ENCODE results near the gene GNAO1.

GNAO1 gene

DNA sequence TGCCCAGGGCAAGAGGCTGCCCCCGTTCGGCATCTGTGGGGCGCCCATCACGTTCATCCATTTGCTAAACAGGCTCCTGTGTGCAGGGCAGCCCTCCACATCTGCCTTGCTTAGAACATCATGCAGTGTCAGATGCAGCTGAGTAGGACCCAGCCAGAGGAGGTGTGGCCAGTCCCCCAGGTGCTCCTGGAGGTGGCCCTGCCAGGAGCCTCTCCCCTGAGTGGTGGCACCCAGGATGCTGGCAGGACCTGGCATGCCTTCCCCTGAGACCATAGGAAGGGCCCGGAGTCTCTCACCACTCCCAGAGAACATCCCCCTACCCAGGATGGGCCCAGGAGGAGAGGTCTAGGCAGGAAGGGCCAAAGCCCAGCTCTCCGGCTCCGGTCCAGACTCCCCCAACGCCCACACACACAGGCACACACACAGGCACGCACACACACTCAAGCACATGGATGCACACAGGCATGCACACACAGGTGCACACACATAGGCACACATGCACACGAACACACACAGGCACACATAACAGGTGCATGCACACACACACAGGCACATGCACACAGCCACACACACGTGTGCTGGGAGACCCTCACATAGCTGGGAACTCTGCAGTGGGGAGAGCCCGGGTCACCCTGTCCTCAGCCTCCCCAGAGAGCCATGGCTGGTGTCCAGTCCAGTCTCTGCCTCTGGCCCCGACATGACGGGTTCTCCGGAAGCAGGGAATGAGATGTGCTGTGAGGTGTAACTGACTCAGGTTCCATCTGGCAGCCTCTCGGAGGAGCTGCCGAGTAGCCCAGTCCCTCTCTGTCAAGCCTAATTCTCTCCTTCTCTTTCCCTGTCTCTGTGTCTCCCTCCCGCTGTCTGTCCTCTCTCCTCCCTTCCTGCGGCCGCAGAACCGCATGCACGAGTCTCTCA lies 159.5 kb downstream of the GNAO1 start:
- no peak for DNase-seq (ENCODE audit: low spot score)

DNA sequence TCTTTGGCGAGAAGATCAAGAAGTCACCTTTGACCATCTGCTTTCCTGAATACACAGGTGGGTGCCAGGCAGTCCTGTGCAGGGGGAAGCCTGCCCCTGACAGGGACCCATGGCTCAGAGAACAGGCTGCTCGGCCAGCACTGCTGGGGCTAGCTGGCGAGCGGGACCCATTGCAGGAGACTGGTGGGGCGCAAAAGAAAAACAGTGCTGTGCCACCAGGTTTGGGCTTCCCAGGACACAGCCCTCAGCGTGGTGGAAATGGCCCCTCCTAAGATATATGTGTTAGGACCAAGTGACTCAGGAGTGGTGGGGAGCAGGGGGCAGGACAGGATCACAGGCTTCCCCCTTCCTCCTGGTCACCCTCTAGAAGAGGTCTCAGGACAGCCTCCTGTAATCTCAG lies 160.2 kb downstream of the GNAO1 start:
- no peak for DNase-seq (ENCODE audit: low spot score)

DNA sequence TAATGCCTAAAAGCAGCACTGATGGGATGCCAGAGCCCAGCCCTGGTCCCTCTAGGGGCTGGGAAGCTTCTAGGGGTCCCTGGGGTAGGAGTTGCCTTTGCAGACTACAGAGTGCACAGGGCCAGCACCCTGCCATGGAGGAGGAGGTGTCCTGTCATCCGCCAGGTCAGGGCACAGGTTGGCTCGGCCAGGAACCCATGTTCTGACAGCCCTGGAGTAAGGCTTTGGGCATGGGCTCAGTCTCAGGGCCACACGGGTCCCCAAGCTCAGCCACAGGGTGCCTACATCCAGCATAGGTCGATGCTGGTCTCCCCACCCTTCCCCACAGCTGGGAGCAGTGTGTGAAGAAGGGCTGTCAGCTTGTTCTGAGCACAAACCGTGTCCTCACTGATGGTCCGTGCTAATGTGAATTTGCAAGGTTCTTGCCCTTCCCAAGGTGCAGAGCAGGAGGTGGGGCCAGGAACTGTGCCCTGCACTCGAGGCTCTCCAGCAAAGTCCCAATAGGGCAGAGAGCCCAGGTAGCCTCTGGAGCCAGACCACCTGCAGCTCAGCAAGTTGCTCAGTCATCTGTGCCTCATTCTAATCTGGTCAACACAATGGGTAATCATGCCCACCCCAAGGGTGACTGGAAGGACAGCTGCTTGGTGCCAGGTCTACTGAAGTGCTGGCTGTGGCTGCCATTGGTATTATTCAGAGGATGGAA lies 161.2 kb downstream of the GNAO1 start:
- no peak for DNase-seq (ENCODE audit: low spot score)

DNA sequence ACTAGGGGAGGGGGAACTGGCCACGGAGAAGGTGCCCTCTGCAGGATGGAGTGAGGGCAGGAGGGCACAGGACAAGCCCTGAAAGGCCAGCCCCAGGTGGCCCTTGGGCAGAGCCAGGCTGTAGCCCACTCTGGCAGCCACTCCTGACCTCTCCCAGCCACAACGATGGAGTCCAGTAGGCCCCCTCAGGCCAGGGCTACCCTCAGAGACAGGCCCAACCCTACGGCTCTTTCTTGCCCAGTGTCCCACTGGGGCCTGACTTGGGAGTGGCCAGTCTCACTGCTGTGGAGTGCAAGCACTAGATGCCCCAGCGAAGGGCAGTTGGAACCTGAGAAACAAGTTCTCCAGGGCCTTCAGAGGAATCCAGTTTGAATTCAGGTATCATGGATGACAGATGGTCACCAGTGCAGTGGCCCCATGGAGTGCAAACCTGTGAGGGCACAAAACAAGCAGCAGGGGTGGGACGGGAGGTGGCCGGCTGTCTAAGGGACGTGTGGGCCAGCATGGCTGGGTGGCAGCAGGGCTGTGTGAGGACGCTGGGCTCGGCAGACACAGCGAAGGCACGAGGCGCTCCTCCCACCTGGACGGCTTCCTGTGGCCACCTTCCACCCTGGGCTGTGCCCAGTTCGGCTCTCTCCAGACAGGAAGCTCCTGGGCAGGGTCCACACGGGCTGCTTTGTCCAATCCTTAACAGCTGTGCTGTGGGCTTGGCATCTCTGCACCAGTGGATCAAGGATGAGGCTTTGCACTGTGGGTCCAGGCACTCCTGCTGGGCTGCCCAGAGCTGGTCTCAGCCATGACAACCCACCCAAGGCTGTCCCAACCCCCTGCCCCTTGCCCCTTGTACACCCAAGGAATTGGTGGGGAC lies 162.0 kb downstream of the GNAO1 start:
- DNase-seq (ENCODE audit: low spot score), result no peak

DNA sequence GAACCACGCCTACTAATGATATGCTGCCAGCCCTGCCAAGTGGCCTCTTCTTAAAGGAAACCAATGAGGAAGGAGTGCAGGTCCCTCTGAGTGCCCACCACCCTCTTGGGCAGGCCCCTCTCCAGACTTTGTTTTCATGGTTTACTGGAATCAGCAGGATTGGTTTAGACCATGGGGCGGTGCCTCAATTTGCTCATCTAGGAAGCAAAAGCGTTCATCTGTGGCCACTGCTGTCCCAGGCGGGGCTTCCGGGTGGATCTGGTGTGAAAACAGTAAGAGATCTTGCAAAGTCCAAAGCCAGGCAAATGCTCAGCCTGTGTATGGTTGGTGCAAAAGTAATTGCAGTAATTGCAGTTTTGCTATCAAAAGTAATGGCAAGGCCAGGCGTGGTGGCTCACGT lies 162.7 kb downstream of the GNAO1 start:
- DNase-seq (ENCODE audit: low spot score), result no peak

DNA sequence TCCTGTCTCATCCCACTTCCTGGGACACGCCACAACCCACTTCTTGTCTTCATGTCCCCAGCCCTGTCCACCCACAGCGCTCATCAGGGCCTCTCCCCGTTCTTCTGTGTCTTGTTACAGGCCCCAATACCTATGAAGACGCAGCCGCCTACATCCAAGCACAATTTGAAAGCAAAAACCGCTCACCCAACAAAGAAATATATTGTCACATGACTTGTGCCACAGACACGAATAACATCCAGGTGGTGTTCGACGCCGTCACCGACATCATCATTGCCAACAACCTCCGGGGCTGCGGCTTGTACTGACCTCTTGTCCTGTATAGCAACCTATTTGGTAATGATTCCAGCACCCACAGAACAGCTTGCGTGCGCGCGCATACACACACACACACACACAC lies 163.5 kb downstream of the GNAO1 start:
- no peak for DNase-seq (ENCODE audit: low spot score)

DNA sequence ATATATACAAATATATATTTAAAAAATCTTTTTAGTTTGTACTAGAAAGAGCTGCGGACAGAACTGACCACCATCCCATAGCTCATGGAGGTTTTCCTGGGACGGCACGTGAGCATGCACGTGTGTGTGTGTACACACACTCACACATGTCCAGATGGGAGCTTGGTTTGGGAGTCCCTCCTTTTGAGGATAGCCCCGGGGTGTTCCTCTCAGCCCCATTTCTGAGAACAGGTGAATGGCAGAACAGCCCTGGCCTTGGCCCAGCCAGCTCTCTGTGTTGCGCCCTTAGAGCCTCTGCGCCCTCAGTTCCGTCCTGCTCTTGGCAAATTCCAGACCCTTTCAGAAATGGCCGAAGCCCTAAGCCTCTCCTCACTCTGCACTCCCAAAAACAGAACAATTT lies 163.9 kb downstream of the GNAO1 start:
- no peak for DNase-seq (ENCODE audit: low spot score)

DNA sequence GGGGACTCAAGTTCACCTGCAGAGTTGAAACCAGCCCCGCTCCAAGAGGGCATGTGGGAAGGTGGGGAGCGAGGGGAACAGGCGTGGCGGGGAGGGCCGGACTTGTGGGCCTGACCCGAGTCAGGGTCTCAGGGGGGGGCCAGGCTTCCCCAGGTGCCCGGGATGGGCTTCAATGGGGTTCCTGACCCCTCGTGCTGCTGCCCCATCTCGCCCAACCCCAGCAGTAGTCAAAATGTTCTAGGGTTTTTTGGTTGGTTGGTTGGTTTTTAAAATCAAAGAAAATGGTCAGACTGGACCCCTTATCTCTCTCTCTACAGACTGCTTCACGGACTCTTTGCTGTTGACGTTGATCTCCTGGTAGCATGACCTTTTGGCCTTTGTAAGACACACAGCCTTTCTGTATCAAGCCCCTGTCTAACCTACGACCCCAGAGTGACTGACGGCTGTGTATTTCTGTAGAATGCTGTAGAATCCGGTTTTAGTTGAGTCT lies 164.5 kb downstream of the GNAO1 start:
- DNase-seq (ENCODE audit: low spot score), result no peak

DNA sequence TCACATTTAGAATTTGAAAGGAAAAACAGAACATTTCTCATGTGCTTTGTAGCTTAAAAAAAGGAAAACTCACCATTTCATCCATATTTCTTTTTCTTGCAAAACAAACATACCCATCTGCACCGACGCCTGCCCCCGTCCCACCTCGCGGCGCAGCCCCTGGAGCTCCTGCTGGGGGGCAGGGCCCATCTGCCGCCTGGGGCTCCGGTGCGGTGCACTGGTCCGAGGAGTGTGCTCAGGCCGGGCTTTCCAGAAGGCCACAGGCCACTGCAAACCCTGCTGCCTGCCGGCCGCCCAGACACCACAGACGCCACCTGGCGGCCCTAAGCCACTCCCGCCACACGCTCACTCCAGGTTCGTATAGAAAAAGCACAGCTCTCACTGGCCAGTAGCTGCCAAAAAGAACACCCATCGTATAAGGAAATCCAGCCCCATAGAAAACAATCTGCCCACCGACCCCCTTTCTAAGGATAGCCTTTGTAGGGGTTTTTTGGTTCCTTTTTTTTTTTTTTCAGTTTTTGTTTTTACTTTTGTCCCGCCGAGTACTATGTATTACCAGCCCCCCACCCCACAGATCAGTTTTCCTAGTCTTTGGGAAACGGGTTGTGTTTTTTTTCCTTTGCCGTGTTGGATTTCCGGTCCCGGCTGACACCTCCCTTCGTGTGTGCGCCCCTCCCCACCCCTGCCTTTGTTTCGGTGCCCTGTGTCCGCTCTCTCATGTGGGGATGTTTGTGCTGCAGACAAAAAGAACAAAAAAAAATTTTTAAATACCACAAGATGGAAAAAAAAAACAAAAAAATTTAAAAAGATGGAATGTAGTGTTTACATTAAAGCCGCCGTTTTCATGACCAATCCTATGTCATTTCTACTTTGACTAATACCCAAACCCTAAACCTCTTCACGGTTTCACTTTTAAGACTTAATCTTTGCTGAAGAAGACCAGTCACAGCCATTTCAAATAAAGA lies 165.3 kb downstream of the GNAO1 start:
- peak; percentile 81 for DNase-seq (ENCODE audit: low spot score)

DNA sequence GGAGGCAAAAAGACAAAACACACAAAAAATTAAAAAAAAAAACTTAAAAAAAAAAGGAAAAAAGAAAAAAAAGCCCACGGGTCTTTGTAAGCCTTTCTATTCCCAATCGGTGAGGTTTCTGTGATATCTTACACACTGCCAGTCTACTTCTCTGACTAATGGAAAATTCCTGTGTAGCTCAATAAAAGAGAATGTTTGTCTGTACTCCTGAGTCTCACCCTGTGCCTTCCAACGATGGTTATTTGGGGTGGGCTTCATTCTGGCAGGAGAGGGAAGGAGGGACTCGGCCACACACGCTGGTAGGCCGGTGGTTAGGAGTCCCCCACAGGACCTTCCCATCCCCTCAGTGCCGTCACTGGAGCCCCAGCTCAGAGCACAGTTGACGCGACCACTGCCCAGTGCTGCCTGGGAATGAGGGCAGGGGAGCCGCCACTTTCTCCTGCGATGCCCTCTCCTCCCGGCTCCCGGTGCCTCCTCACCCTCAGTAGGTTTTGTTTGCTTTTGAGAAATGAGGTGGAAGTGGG lies 166.0 kb downstream of the GNAO1 start:
- DNase-seq (ENCODE audit: low spot score), result no peak

DNA sequence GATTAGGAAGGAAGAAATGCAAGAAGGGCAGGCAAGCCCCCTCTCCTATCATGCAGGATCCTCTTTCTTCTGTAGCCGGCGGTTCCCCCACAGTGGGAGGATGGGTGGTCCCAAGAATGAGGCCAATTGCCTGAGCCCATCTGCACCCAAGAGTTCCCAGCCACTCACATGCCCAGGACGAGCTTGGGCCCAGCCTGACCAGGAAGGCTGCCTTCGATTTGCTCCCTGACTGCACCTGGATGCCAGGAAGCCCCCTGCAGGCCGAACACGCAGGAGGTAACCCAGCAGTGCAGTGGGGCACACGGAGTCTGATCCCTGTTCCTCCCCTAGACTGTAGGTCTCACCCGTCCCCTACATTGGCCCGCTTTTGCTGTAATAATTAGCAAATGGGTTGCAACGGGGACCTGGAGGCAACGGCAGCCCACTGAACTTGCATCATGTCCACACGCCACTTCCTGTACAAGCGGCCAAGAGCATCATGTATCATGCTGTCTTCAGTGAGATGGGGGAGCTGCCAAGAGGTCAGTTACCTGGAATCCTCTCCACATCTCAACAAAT lies 166.6 kb downstream of the GNAO1 start:
- DNase-seq (ENCODE audit: low spot score), result no peak

DNA sequence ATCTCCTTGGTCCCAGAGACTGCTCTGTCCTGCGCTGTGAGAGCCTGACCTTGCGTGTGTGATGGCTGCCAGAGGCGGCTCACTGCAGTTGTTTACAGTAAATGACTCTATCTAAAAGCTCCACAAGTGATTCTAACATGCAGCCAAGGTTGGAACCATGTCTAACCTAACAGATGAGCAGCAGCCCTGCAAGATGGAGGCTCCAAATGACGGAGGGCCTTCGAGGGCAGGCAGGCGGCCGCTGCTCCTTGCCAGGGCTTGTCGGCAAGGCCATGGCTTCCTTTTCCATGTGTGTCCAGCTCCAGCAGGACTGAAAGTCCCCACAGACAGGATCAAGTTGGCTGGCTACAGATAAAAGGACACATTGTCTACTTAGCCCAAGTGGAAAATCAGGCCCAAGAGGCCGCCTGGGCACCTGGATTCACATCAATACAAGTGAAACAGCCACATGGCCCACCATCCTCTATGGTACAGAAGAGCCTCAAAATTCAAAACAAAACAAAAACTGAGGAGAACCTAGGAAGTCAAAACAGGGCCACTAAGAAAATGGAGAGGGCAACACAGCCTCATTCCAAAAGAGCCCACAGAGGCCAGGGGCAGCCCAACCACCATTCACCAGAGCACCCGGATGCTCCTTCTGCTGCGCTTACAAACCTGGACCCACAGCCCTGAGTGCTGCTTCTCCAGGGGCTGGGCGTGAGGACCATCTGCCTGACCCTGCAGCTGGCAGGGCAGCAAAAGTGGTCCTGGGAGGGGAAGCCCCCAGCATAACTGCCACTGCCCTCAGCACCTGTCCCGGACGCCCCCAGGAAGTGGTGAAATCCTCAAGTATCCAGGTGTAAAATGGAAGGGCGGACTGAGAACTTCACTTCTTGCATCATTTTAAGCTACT lies 169.1 kb downstream of the GNAO1 start:
- no peak for DNase-seq (ENCODE audit: low spot score)

DNA sequence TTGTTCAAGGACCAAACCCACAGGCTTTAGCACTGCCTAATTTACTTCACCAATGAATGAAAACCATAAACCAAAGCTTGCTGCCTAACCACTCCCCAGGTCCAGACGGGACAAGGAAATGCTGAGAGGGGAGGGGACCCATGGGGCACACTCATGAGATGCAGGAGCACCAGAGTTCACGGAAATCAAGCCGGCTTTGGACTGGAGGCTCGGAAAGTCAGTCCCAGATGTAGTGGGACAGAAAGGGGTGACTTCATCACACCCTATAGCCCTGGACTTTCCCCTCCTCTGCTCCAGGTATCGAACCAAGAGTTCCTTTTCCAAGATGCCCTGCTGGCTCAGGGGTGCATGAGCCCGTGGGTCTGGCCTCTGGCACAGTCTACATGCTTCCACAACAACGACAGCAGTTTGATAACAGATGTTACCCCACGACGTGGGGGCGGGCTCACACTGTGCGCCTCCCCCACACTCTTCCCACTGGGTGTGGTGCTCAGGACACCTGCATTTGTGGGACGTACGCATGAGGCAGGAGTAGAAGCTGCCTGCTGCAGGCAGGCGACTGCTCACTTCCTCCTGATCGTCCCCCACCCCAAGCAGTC lies 170.9 kb downstream of the GNAO1 start:
- no peak for DNase-seq (ENCODE audit: low spot score)

DNA sequence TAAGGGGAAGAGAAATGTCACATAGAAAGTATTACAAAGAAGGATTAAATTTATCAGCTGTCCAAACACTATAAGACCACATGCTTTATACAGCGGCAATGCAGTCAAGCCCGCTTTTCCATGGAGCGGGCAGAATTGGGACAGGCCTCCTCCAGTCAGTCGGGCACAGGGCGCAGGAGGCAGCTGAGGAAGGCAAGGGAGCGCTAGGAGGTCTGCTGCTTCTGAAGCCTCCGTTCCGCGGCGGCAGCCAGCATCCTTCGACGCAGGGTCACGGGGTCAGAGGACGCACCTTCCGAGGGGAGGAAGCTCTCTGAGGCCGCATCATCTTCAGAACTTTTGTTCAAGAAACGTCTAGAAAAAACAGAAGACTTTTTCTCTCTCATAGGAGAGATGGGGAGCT lies 171.4 kb downstream of the GNAO1 start:
- no peak for DNase-seq (ENCODE audit: low spot score)

DNA sequence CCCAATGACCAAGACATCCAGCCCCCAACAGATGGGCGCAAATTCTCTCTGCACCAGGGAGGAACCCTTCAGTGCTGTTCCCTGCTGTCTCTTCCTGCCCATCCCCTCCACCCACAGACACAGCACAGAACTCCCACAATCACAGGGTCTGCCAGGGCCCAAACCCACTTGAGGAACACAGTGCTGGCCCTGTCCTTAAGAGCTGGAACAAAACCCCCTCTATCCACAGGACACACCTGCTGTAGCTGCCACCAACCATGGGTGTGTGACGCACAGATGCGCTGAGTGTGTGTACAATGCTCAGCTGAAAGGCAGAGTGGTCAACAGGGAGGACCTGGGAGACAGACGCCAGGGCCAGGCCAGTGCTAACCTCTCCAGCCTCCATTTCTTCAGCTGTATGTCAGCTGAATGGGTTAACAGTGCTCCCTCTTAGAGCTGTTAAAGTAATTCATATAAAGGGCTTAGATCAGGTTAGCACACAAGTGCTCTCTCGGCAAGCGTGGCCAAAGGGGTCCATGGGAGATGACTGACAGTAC lies 172.0 kb downstream of the GNAO1 start:
- no peak for DNase-seq (ENCODE audit: low spot score)

DNA sequence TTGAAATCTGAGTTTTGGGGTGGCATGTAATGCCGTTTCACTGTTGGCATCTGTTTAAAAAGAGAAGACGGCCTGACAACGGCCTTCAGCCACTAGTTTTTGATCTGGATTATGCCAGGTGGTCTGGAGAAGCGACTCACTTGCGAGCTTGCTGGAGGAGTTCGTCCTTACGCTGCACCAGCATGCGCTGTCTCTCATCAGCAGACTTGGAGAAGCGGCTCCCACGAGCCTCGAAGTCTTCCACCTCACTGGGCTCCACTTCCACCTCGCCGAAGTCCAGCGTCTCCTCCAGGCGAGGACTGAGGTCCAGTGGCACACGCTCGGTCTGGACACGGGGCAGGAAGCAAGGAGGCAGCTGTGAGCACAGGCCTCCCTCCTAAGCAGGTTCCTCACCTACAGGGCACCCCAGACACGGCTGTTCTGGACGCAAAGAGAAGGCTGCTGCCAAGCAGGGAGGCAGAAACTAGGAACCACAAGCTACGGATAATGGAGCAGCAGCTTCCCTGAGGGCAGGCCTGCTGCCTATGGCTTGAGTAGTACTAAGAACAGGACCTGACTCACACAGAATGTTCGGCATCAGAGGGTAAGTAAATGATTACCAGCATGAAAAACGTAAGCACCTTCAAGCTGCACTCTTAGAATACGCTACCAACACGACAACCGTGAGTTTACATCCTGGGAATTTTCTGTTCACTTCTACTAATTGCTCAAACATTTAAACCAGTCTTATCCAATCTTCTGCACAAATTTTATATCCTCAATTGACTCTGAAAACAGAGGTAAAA lies 172.7 kb downstream of the GNAO1 start:
- DNase-seq (ENCODE audit: low spot score), result no peak

DNA sequence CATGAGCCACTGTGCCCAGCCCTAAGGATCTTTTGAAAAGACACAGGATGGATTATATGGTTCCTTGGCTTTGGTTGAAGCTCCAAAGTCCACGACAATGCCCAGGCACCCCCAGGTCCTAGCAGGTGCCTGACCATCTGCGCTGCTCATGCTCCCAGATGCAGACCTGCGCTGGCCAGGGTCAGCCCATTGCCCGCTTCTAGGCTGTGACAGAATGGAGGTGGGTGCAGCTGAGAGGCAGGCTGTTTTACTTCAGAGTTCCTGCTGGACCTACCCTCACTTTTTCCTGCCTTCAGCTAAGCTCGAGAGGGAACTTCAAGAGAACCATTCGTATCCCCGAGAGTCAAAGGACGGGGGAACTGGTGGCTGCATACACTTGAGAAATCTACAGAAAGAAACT lies 173.6 kb downstream of the GNAO1 start:
- DNase-seq (ENCODE audit: low spot score), result no peak

DNA sequence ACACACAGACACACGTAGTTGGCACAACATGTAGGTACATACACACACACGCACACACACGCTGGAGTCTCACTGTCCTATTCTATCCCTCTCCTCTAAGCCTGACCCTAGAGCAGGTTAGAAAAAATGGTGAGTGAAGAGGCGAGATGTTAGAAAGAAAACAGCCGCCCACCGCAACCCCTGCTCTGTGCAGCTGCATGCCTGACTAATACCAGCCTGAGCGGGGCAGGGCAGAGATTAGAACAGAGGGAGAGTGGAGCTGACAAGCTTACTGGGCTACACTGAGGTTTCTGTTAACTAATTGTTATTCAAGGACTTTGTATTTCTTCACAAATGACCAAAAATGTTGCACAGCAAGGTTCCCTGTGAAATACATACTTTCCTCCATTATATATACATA lies 174.3 kb downstream of the GNAO1 start:
- DNase-seq (ENCODE audit: low spot score), result no peak

Data from NAMALWA (cell line).